HepG2 (cell line): ENCODE data around the gene TNFAIP8L1. TPM values are rescaled to one million over a fixed set of nuclear protein-coding genes. Genes with fewer than 3 reads are reported as not detected.

Experiments
- GTF3A ChIP-seq: sonication (generic); formaldehyde crosslinking; conservative IDR thresholded peaks from 2 replicates; pipeline ENCODE4 v1.4.0; 2020; ENCODE audit warnings: mild to moderate bottlenecking, missing genetic modification reagents
- HDAC1 ChIP-seq: sonication (generic); formaldehyde crosslinking; IDR thresholded peaks from 2 replicates; pipeline ENCODE4 v1.5.1; 2020; ENCODE audit warnings: mild to moderate bottlenecking, missing genetic modification reagents
- IRF2 ChIP-seq: IDR thresholded peaks from 2 replicates; pipeline ENCODE4 v1.6.1; 2018; ENCODE audit warnings: missing genetic modification reagents, missing compliant biosample characterization
- JUNB ChIP-seq: sonication (generic); formaldehyde crosslinking; IDR thresholded peaks from 2 replicates; pipeline ENCODE4 v1.8.0; 2022; ENCODE audit warnings: missing genetic modification reagents, mild to moderate bottlenecking, borderline replicate concordance
- KDM1A ChIP-seq: IDR thresholded peaks from 2 replicates; pipeline ENCODE4 v1.6.1; 2016; ENCODE audit warnings: missing compliant biosample characterization
- MAZ ChIP-seq, 2 experiments: sonication (generic) in 1 of 2; formaldehyde crosslinking in 1 of 2; IDR thresholded peaks; 2 replicates each; pipeline versions ENCODE4 v1.5.0 to v1.6.1; 2012 to 2020; ENCODE audit warnings: low read depth in 2 of 2, mild to moderate bottlenecking in 2 of 2, borderline replicate concordance in 1 of 2, improper control_type of control experiment in 1 of 2, low read length in 1 of 2, missing genetic modification reagents in 1 of 2, moderate library complexity in 1 of 2
- NFAT5 ChIP-seq: sonication (generic); formaldehyde crosslinking; IDR thresholded peaks from 2 replicates; pipeline ENCODE4 v1.4.0; 2020; ENCODE audit warnings: missing genetic modification reagents
- SMAD3 ChIP-seq: sonication (generic); formaldehyde crosslinking; IDR thresholded peaks from 2 replicates; pipeline ENCODE4 v1.4.0; 2020; ENCODE audit warnings: missing genetic modification reagents
- SMAD9 ChIP-seq: sonication (generic); formaldehyde crosslinking; IDR thresholded peaks from 2 replicates; pipeline ENCODE4 v1.5.1; 2020; ENCODE audit warnings: mild to moderate bottlenecking, missing genetic modification reagents
- TFDP1 ChIP-seq: IDR thresholded peaks from 2 replicates; pipeline ENCODE4 v1.6.1; 2016; ENCODE audit warnings: missing compliant biosample characterization, missing genetic modification reagents, borderline replicate concordance
- XRCC5 ChIP-seq: fragments of 200-400 bp; formaldehyde crosslinking; optimal IDR thresholded peaks from 2 replicates; pipeline ENCODE3; 2017; ENCODE audit warnings: mild to moderate bottlenecking, low read length
- ZBTB25 ChIP-seq: IDR thresholded peaks from 2 replicates; pipeline ENCODE4 v1.6.1; 2018; ENCODE audit warnings: missing genetic modification reagents
- ZBTB33 ChIP-seq: sonication (generic); formaldehyde crosslinking; IDR thresholded peaks from 2 replicates; pipeline ENCODE4 v1.4.0; 2020; ENCODE audit warnings: missing genetic modification reagents
- ZNF124 ChIP-seq: sonication (generic); formaldehyde crosslinking; IDR thresholded peaks from 2 replicates; pipeline ENCODE4 v1.4.0; 2020; ENCODE audit warnings: missing genetic modification reagents
- ZNF768 ChIP-seq: sonication (generic); formaldehyde crosslinking; IDR thresholded peaks from 2 replicates; pipeline ENCODE4 v1.4.0; 2020; ENCODE audit warnings: missing genetic modification reagents
- ZNF770 ChIP-seq: sonication (generic); formaldehyde crosslinking; IDR thresholded peaks from 2 replicates; pipeline ENCODE4 v1.5.0; 2020; ENCODE audit warnings: mild to moderate bottlenecking, missing genetic modification reagents
- polyA plus RNA-seq, 8 experiments: library from polyadenylated mRNA; depleted of rRNA in 3 of 8; stranded (reverse) in 7 of 8; unstranded in 1 of 8; fragments of >200 nt; fragmentation: Illumina TruSeq in 4 of 8; extraction: Trizol in 4 of 8; gene quantifications; 2 replicates each; pipeline versions ENCODE4 v1.2.1 to v1.2.3, GENCODE V29; 2011 to 2016; ENCODE audit warnings: low read depth in 4 of 8, missing spikeins in 1 of 8, mixed read lengths in 1 of 8; ENCODE audit not compliant: insufficient read depth in 1 of 8
- total RNA-seq, 5 experiments: library from RNA; depleted of rRNA; stranded (reverse); fragments of >200 nt; fragmentation: Illumina TruSeq; extraction: Trizol; gene quantifications; 2 replicates each; pipeline ENCODE4 v1.2.3, GENCODE V29; 2016; ENCODE audit warnings: low read depth in 1 of 5

The TNFAIP8L1 gene
- total and polyA plus RNA-seq, 2 of the 13 experiments (the other 11 are each of a cell fraction or from before 2014, with no cell fraction given): 13.4 to 21.4 TPM

- no peak for TF ChIP-seq NFAT5 (CRISPR knock-in tag)
- no peak for TF ChIP-seq SMAD3 (CRISPR knock-in tag)
- TF ChIP-seq HDAC1: 0 out of 2 replicates have a peak, but pooled peaks have one; percentile 31
- TF ChIP-seq IRF2 (CRISPR knock-in tag): 0 out of 2 replicates have a peak, but pooled peaks have one; percentile 21
- TF ChIP-seq SMAD9: no peak
- no peak for TF ChIP-seq TFDP1 (CRISPR knock-in tag)
- 0 out of 2 replicates have a peak, but pooled peaks have one; percentile 32 for TF ChIP-seq ZNF124 (CRISPR knock-in tag)
- no peak for TF ChIP-seq ZBTB25 (CRISPR knock-in tag)
- 0 out of 2 replicates have a peak, but pooled peaks have one; percentile 31 for TF ChIP-seq ZNF770
- no peak; the same call in 1 of the 2 replicates for TF ChIP-seq ZBTB33
- TF ChIP-seq GTF3A (CRISPR knock-in tag): no peak
- peak; percentile 97 for TF ChIP-seq KDM1A (CRISPR knock-in tag)
- TF ChIP-seq MAZ (IDR thresholded peaks at IDR 0.05; ENCODE audit: borderline replicate concordance, low read depth, low read length): peak; percentile 42; the same call in 1 of the 2 replicates
- TF ChIP-seq MAZ (CRISPR knock-in tag; IDR thresholded peaks at IDR 0.05; ENCODE audit: low read depth): no peak; the same call in 1 of the 2 replicates
- peak; percentile 85 for TF ChIP-seq XRCC5
- no peak for TF ChIP-seq JUNB
- peak; percentile 91 for TF ChIP-seq ZNF768 (CRISPR knock-in tag)
Measured at GRCh38 chr19:4633140-4633967, 6.0 kb upstream of the TNFAIP8L1 start (continued).
